Thymus (tissue), 11 donors: ENCODE data around the gene JAKMIP1. TPM values are rescaled to one million over a fixed set of nuclear protein-coding genes. Genes with fewer than 3 reads are reported as not detected.

Source experiments
- DNase-seq, 9 donors: peaks; one replicate each; pipeline ENCODE4 v3.0.0-alpha.2; 2013; ENCODE audit warnings: low spot score in 9 of 9, low read depth in 6 of 9, missing footprints in 1 of 9
- H3K27ac ChIP-seq, 2 donors: one replicate each; pipeline ENCODE4 v1.5.1; 2013; ENCODE audit warnings: control low read depth in 1 of 2, low read depth in 1 of 2, low read length in 1 of 2, mild to moderate bottlenecking in 1 of 2, moderate library complexity in 1 of 2
- H3K27me3 ChIP-seq, 2 donors: one replicate each; pipeline ENCODE4 v1.5.1; 2013; ENCODE audit warnings: low read length in 1 of 2; ENCODE audit not compliant: control insufficient read depth in 2 of 2, insufficient read depth in 1 of 2
- H3K36me3 ChIP-seq, 2 donors: one replicate each; pipeline ENCODE4 v1.5.1; 2013; ENCODE audit warnings: low read length in 1 of 2, mild to moderate bottlenecking in 1 of 2, moderate library complexity in 1 of 2; ENCODE audit not compliant: control insufficient read depth in 2 of 2, insufficient read depth in 2 of 2
- H3K4me1 ChIP-seq, 2 donors: one replicate each; pipeline ENCODE4 v1.5.1; 2013; ENCODE audit warnings: low read length in 2 of 2; ENCODE audit not compliant: control insufficient read depth in 2 of 2, insufficient read depth in 2 of 2
- H3K4me3 ChIP-seq, 2 donors: one replicate each; pipeline ENCODE4 v1.5.1; 2013; ENCODE audit warnings: low read length in 2 of 2, control low read depth in 1 of 2, mild to moderate bottlenecking in 1 of 2
- H3K9me3 ChIP-seq, 2 donors: one replicate each; pipeline ENCODE4 v1.5.1; 2013; ENCODE audit warnings: low read length in 1 of 2, mild to moderate bottlenecking in 1 of 2; ENCODE audit not compliant: control insufficient read depth in 2 of 2, insufficient read depth in 1 of 2
- WGBS: extraction: QIAGEN DNeasy Blood & Tissue Kit; methylation state at CpG from one replicate; pipeline ENCODE4 v1.1.7; 2013; 5-methylcytosine and 5-hydroxymethylcytosine counted together
- polyA plus RNA-seq: library from polyadenylated mRNA; stranded (reverse); fragments of 200-250 nt; gene quantifications from one replicate; pipeline ENCODE4 v1.2.3, GENCODE V29; 2013
- total RNA-seq: library from RNA; stranded (reverse); fragments of 120-200 nt; gene quantifications from one replicate; pipeline ENCODE4 v1.2.4, GENCODE V29; 2013
- donor health status: healthy.

The JAKMIP1 gene
- total and polyA plus RNA-seq, 2 donors = 0.19 to 1.5 TPM

- Histone ChIP-seq H3K27me3 (peaks cover 0 to 18% of the 10 kb centered on the region in 2 donors), H3K4me1 (no peaks in the 10 kb centered on the region), H3K27ac (no peak overlapping the region), H3K9me3 (no peaks in the 10 kb centered on the region), H3K4me3 (no peak overlapping the region), H3K36me3 (no peaks in the 10 kb centered on the region)
- no peak for DNase-seq
- WGBS = 92% methylated on average over 23 of the region's 23 CpGs
Measured at GRCh38 chr4:6115746-6116586, 84.4 kb downstream of the JAKMIP1 start.

- DNase-seq = no peak
- WGBS = 76% methylated on average over 5 of the region's 5 CpGs
- no peaks in the 10 kb centered on the region for H3K4me1 ChIP-seq
- H3K27me3 ChIP-seq = peaks cover 0 to 18% of the 10 kb centered on the region in 2 donors
- H3K9me3 ChIP-seq = no peaks in the 10 kb centered on the region
- no peaks in the 10 kb centered on the region for H3K36me3 ChIP-seq
- no peak overlapping the region for H3K27ac ChIP-seq
- no peak overlapping the region for H3K4me3 ChIP-seq
Measured at GRCh38 chr4:6115342-6115741, 85.0 kb downstream of the JAKMIP1 start.

GRCh38 chr4:6114601-6115000, 85.7 kb downstream of the JAKMIP1 start:
- Histone ChIP-seq H3K36me3 (no peaks in the 10 kb centered on the region), H3K4me1 (no peaks in the 10 kb centered on the region), H3K4me3 (no peak overlapping the region), H3K27ac (no peak overlapping the region), H3K27me3 (peaks cover 0 to 18% of the 10 kb centered on the region in 2 donors), H3K9me3 (no peaks in the 10 kb centered on the region)
- WGBS = 27% methylated on average over 7 of the region's 7 CpGs
- no peak for DNase-seq

- no peak overlapping the region for H3K27ac ChIP-seq
- H3K27me3 ChIP-seq = peaks cover 0 to 18% of the 10 kb centered on the region in 2 donors
- 98% methylated on average over 3 of the region's 3 CpGs for WGBS
- DNase-seq = no peak
- H3K36me3 ChIP-seq = no peaks in the 10 kb centered on the region
- H3K4me3 ChIP-seq = no peak overlapping the region
- no peaks in the 10 kb centered on the region for H3K9me3 ChIP-seq
- H3K4me1 ChIP-seq = no peaks in the 10 kb centered on the region
Measured at GRCh38 chr4:6114181-6114580, 86.2 kb downstream of the JAKMIP1 start.

- H3K9me3 ChIP-seq = no peaks in the 10 kb centered on the region
- 90% methylated on average over 12 of the region's 12 CpGs for WGBS
- no peaks in the 10 kb centered on the region for H3K4me1 ChIP-seq
- H3K27ac ChIP-seq = no peak overlapping the region
- no peak overlapping the region for H3K4me3 ChIP-seq
- no peak for DNase-seq
- H3K36me3 ChIP-seq = no peaks in the 10 kb centered on the region
- H3K27me3 ChIP-seq = peaks cover 0 to 18% of the 10 kb centered on the region in 2 donors
Measured at GRCh38 chr4:6113641-6114040, 86.7 kb downstream of the JAKMIP1 start.

GRCh38 chr4:6112606-6113290, 87.6 kb downstream of the JAKMIP1 start:
- no peak overlapping the region for H3K27ac ChIP-seq
- no peak overlapping the region for H3K4me3 ChIP-seq
- H3K36me3 ChIP-seq = no peaks in the 10 kb centered on the region
- no peaks in the 10 kb centered on the region for H3K4me1 ChIP-seq
- WGBS = 91% methylated on average over 26 of the region's 26 CpGs
- H3K9me3 ChIP-seq = no peaks in the 10 kb centered on the region
- H3K27me3 ChIP-seq = peaks cover 0 to 14% of the 10 kb centered on the region in 2 donors
- no peak for DNase-seq

GRCh38 chr4:6111354-6111960, 88.9 kb downstream of the JAKMIP1 start:
- H3K4me1 ChIP-seq = no peaks in the 10 kb centered on the region
- no peak overlapping the region for H3K27ac ChIP-seq
- peaks cover 0 to 9% of the 10 kb centered on the region in 2 donors for H3K27me3 ChIP-seq
- H3K9me3 ChIP-seq = no peaks in the 10 kb centered on the region
- DNase-seq = no peak
- 88% methylated on average over 7 of the region's 7 CpGs for WGBS
- H3K4me3 ChIP-seq = no peak overlapping the region
- H3K36me3 ChIP-seq = no peaks in the 10 kb centered on the region

- DNase-seq = no peak
Measured at GRCh38 chr4:6110681-6111353, 89.5 kb downstream of the JAKMIP1 start.

More at GRCh38 chr4:6110681-6111353, 89.5 kb downstream of the JAKMIP1 start:
- 91% methylated on average over 8 of the region's 8 CpGs for WGBS
- H3K4me1 ChIP-seq = no peaks in the 10 kb centered on the region
- peaks cover 0 to 8% of the 10 kb centered on the region in 2 donors for H3K27me3 ChIP-seq
- H3K36me3 ChIP-seq = no peaks in the 10 kb centered on the region
- no peak overlapping the region for H3K27ac ChIP-seq
- no peak overlapping the region for H3K4me3 ChIP-seq
- no peaks in the 10 kb centered on the region for H3K9me3 ChIP-seq
